Right atrium auricular region (tissue), 2 donors: Measurements from ENCODE around the gene PPP1R14D. TPM values are rescaled to one million over a fixed set of nuclear protein-coding genes. Genes with fewer than 3 reads are reported as not detected.

ENCODE experiments used
- DNase-seq: peaks from one replicate; pipeline ENCODE4 v3.0.0-alpha.2; 2019; ENCODE audit warnings: low spot score
- H3K27ac ChIP-seq, 2 donors: fragments of 200-600 bp; sonication (generic); 1 replicate in 1 of 2; 2 replicates in 1 of 2; pipeline ENCODE4 v1.5.1; 2016 to 2019
- H3K27me3 ChIP-seq, 2 donors: fragments of 200-600 bp; sonication (generic); one replicate each; pipeline versions ENCODE4 v1.5.1 to v1.6.0; 2017 to 2019
- H3K36me3 ChIP-seq: fragments of 200-600 bp; sonication (generic); one replicate; pipeline ENCODE4 v1.5.1; 2016
- H3K4me1 ChIP-seq, 2 donors: fragments of 200-600 bp; sonication (generic); one replicate each; pipeline versions ENCODE4 v1.5.1 to v1.6.0; 2017 to 2019
- H3K4me3 ChIP-seq, 2 donors: fragments of 200-600 bp; sonication (generic); 1 replicate in 1 of 2; 2 replicates in 1 of 2; pipeline ENCODE4 v1.5.1; 2017 to 2019; ENCODE audit warnings: mild to moderate bottlenecking in 1 of 2, moderate library complexity in 1 of 2
- H3K9me3 ChIP-seq, 2 donors: fragments of 200-600 bp; sonication (generic); one replicate each; pipeline ENCODE4 v1.5.1; 2019
- CTCF ChIP-seq, 2 donors: fragments of 200-600 bp; sonication (generic); IDR thresholded peaks; one replicate each; pipeline ENCODE4 v1.5.1; 2019; ENCODE audit warnings: antibody characterized with exemption in 2 of 2
- total RNA-seq, 2 donors: library from RNA; depleted of rRNA; stranded (reverse); fragments of >200 nt; gene quantifications; one replicate each; pipeline ENCODE4 v1.1.0, GENCODE V29; 2016

PPP1R14D gene
- total RNA-seq, 2 donors from 2014 or later, result not detected

GRCh38 chr15:40803688-40804087 is 24.8 kb downstream of the PPP1R14D start:
- no peak overlapping the region for H3K27ac ChIP-seq
- no peak for TF ChIP-seq CTCF (IDR thresholded peaks at IDR 0.05)
- no peaks in the 10 kb centered on the region for H3K36me3 ChIP-seq
- DNase-seq, result no peak
- H3K9me3 ChIP-seq, result no peaks in the 10 kb centered on the region
- H3K4me1 ChIP-seq, result peaks cover 0 to 26% of the 10 kb centered on the region in 2 donors
- H3K27me3 ChIP-seq, result no peaks in the 10 kb centered on the region
- H3K4me3 ChIP-seq, result no peak overlapping the region

GRCh38 chr15:40803076-40803475 is 25.4 kb downstream of the PPP1R14D start:
- Histone ChIP-seq H3K9me3 (no peaks in the 10 kb centered on the region), H3K4me1 (peaks cover 0 to 20% of the 10 kb centered on the region in 2 donors), H3K27ac (no peak overlapping the region), H3K4me3 (no peak overlapping the region), H3K27me3 (no peaks in the 10 kb centered on the region), H3K36me3 (no peaks in the 10 kb centered on the region)
- DNase-seq, result no peak
- TF ChIP-seq CTCF (IDR thresholded peaks at IDR 0.05), result no peak

GRCh38 chr15:40799523-40799922 is 29.0 kb downstream of the PPP1R14D start:
- no peak for TF ChIP-seq CTCF (IDR thresholded peaks at IDR 0.05)
- no peak overlapping the region for H3K27ac ChIP-seq
- H3K27me3 ChIP-seq, result no peaks in the 10 kb centered on the region
- no peaks in the 10 kb centered on the region for H3K36me3 ChIP-seq
- H3K9me3 ChIP-seq, result no peaks in the 10 kb centered on the region
- peaks cover 0 to 9% of the 10 kb centered on the region in 2 donors for H3K4me1 ChIP-seq
- no peak for DNase-seq
- H3K4me3 ChIP-seq, result no peak overlapping the region

DNA sequence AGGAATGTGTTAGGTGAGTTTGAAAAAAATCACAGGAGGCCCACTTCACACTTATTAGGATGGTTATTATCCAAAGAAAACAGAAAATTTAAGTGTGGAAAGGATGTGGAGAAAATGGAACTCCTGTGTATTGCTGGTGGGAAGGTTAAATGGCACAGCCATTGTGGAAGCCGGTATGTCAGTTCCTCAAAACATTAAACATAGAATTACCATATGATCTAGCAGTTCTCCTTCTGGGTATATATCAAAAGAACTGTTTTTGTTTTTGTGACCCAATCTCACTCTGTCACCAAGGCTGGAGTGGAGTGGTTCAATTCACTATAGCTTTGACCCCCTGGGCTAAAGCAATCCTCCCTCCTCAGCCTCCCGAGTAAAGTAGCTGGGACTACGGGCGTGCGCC is 32.0 kb downstream of the PPP1R14D start:
- DNase-seq, result no peak
- Histone ChIP-seq H3K27ac (no peak overlapping the region), H3K27me3 (no peaks in the 10 kb centered on the region), H3K4me3 (no peak overlapping the region), H3K9me3 (no peaks in the 10 kb centered on the region), H3K4me1 (no peaks in the 10 kb centered on the region), H3K36me3 (no peaks in the 10 kb centered on the region)
- TF ChIP-seq CTCF (IDR thresholded peaks at IDR 0.05), result no peak

DNA sequence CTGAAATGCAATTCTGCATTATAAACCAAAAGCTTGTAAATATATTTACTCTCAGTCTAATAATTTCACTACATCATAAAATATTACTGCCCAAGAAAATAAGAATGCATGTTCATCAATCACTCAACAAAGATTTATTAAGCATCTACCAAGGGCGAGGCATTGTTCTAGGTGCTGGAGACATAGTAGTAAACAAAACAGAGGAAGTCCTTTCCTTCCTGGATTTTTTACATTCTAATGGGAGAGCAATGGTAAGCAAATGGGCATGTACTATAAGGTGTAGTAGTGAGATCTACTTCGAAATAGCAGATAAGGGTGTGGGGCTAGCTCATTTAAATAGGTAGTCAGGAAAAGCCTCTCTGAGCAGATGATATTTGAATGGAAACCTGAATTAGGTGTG is 32.5 kb downstream of the PPP1R14D start:
- no peak for DNase-seq
- no peak for TF ChIP-seq CTCF (IDR thresholded peaks at IDR 0.05)
- Histone ChIP-seq H3K4me1 (no peaks in the 10 kb centered on the region), H3K27me3 (no peaks in the 10 kb centered on the region), H3K4me3 (no peak overlapping the region), H3K9me3 (no peaks in the 10 kb centered on the region), H3K36me3 (no peaks in the 10 kb centered on the region), H3K27ac (no peak overlapping the region)

DNA sequence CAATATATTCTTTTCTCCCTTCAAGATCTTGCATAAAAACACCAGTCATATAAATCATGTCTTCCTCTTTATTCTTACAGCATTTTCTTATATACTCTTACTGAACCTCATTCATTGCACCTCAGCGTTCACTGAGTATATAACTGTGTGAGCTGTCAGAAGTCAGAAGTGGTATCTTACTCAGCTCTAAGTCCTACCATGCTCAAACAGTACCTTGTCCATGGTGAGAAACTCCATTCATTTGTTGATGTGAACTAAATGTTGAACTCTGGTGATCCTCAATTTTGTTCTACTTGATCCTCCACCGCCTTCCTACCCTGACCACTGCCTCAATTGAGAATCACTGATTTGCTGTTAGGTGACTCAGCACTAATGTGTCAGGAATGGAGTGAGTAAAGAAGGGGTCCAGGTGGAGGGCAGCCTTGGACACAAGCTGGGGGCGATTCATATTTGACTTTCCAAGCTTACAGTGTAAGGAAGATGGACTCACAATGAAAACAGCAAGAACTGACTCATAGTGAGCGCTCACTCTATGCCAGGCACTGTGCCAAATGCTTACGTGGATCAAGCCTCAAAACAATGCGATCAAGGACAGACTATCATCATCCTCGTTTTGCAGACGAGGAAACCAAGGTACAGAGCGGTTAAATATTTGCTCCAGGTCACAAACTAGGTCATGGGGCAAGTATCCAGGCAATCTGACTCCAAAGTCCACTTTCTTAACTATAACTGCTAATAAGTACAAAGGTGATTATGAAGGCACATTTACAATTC is 35.1 kb downstream of the PPP1R14D start:
- no peaks in the 10 kb centered on the region for H3K9me3 ChIP-seq
- no peaks in the 10 kb centered on the region for H3K4me1 ChIP-seq
- no peak overlapping the region for H3K27ac ChIP-seq
- DNase-seq, result no peak
- no peak overlapping the region for H3K4me3 ChIP-seq
- H3K36me3 ChIP-seq, result no peaks in the 10 kb centered on the region
- no peak for TF ChIP-seq CTCF (IDR thresholded peaks at IDR 0.05)
- no peaks in the 10 kb centered on the region for H3K27me3 ChIP-seq
